ENCODE results near the gene NWD2.

- no peak for TF ChIP-seq POLR2A (IDR thresholded peaks at IDR 0.05; ENCODE audit: low read depth, low read length)
- TF ChIP-seq PAX5 (IDR thresholded peaks at IDR 0.05; ENCODE audit: insufficient read depth, low read length, severe bottlenecking): no peak
- no peak for TF ChIP-seq POLR2AphosphoS5 (IDR thresholded peaks at IDR 0.05; ENCODE audit: low read depth, low read length)
- no peak for TF ChIP-seq TAF1 (IDR thresholded peaks at IDR 0.05; ENCODE audit: low read depth, low read length)
Observed at GRCh38 chr4:37467824-37468223, 223.3 kb downstream of the NWD2 start.
